Skeletal muscle cell (primary cell): ENCODE measurements around the gene PLOD3.
"Not testable (repeated sequence)": the region's sequence is repeated elsewhere in the genome, so short reads cannot be mapped to it uniquely, and the experiment has no call there.

ENCODE experiments used
- DNase-seq: peaks from one replicate; pipeline ENCODE4 v3.0.0-alpha.2; 2010; ENCODE audit warnings: low read depth
- H3K4me3 ChIP-seq: 2 replicates; pipeline ENCODE4 v1.5.1; 2011; ENCODE audit warnings: low read depth, mild to moderate bottlenecking, control low read depth, low read length, moderate library complexity

The PLOD3 gene

GRCh38 chr7:101216001-101216859 is 1.2 kb downstream of the PLOD3 start:
- DNase-seq, result no peak
- peak overlapping the region; percentile 96 for H3K4me3 ChIP-seq

DNA sequence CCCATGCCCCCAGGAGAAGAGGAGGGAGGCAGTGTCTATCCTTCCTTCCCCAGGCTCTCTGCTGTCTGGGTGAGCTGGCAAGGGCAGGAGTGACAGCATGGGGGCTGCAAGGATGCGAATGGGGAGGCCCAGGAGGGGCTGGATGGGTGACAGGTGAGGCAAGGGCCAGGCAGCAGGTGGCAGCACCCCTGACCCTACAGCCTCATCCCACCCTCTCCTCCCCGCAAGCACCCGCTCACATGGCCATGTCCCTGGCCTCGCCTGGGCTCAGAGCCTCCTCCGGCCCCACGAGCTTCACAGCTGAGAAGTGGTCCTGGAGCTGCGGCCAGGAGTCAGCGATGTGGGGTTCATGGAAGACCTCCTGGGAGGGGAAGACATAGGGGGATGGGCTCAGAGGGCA is 5.4 kb downstream of the PLOD3 start:
- DNase-seq, result no peak
- no peak overlapping the region for H3K4me3 ChIP-seq

DNA sequence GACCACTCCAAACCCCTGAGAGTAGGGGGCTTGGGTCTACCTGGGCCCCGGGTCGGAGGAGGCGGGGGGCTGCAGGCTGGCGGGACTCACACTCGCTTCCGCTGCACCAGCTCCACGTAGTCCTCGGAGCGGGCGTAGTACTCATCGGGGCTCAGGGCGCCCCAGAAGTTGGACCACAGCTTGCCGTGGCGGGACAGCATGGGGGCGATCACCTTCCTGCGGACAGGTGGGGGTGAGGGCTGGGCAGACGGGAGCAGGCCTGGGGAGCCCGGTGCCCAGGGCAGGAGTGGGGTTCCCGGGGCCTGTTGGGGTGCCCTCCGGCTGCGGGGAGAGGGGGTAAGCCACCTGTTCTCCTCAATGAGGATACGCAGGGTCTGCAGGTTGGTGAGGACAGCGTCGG is 5.9 kb downstream of the PLOD3 start:
- no peak for DNase-seq
- no peak overlapping the region for H3K4me3 ChIP-seq

GRCh38 chr7:101210143-101210542 is 7.2 kb downstream of the PLOD3 start:
- DNase-seq, result no peak
- H3K4me3 ChIP-seq, result no peak overlapping the region

DNA sequence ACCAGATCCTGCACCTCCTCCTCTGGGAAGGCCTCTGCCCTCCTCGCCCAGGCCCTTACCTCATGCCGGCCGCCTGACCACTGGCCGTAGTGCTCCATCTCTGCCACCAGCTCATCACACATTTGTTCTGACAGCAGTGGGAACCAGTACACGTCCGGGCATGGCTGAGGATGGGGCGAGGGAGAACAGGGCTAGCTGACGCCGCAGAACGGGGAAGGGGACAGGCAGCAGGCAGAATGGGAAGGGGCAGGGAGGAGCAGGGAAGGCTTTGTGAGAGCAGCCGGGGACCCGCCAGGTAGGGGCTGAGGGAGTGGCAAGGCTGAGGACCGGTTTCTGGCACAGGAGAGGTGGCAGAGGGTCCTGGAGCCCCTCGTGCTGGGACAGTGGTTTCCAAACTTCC is 8.6 kb downstream of the PLOD3 start:
- no peak overlapping the region for H3K4me3 ChIP-seq
- no peak for DNase-seq

- no peak for DNase-seq
- H3K4me3 ChIP-seq, result no peak overlapping the region
Observed at GRCh38 chr7:101207459-101207858, 9.9 kb downstream of the PLOD3 start.

DNA sequence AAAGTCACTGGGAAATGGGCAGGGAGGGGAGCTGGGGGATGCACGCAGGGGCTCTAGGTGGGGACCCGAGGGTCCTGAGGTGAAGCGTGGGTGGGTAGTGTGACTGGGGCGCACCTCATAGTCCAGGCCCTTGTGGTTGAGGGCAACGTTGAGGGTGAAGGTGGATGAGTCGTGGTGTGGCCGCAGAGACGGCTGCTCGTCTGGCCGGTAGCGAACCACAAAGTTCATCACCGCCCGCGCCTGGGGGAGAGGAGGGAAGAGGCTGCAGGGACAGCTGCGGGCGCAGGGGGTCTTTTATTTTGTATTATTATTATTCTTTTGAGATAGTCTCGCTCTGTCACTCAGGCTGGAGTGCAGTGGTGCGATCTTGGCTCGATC is 10.7 kb downstream of the PLOD3 start:
- DNase-seq, result no peak
- no peak overlapping the region for H3K4me3 ChIP-seq

DNA sequence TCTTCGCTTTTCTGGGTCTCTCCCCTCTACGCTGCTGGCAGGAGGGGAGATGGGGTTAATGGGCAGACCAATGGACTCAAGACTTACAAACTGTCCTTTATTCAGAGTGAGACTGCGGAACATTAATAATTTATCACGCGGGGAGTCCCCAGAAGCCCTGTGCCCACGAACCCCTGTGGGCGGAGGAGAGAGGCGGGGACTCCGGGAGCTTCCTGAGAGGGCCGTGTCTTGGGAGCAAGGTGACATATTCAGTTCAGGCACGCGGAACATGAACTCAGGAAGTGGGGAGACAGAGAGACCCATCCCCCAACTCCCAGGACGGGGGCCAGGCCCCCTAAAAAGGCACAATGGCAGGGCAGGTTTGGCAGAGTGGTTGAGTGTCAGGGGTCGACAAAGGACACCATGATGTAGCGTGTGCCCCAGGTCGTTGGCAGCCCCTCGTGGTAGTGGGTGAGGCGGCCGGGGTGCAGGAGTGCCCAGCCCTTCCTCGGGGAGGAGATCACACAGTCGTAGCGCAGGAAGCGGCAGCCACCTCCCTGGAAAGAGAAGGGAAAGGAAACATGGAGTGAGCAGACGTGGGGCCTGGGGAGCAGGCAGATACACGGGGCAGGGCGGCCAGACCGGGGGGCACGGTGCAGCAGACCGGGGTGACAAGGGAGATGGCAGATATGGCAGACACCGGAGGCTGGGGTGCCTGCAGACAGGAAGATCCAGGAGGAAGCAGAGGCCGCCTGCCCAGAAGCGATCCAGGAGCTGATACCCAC is 11.3 kb downstream of the PLOD3 start:
- H3K4me3 ChIP-seq, result no peak overlapping the region
- no peak for DNase-seq

GRCh38 chr7:101203740-101204738 is 13.3 kb downstream of the PLOD3 start:
- not testable (repeated sequence) for H3K4me3 ChIP-seq, DNase-seq

DNA sequence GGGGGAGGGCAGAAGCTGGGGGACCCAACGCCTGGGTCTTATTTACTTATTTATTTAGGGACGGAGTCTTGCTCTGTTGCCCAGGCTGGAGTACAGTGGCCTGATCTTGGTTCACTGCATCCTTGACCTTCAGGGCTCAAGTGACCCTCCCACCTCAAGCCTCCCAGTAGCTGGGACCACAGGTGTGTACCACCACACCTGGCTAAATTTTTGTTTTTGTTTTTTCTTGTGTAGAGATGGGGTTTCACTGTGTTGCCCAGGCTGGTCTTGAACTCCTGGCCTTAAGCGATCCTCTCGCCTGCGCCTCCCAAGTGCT is 14.8 kb downstream of the PLOD3 start:
- H3K4me3 ChIP-seq, result no peak overlapping the region
- no peak for DNase-seq

DNA sequence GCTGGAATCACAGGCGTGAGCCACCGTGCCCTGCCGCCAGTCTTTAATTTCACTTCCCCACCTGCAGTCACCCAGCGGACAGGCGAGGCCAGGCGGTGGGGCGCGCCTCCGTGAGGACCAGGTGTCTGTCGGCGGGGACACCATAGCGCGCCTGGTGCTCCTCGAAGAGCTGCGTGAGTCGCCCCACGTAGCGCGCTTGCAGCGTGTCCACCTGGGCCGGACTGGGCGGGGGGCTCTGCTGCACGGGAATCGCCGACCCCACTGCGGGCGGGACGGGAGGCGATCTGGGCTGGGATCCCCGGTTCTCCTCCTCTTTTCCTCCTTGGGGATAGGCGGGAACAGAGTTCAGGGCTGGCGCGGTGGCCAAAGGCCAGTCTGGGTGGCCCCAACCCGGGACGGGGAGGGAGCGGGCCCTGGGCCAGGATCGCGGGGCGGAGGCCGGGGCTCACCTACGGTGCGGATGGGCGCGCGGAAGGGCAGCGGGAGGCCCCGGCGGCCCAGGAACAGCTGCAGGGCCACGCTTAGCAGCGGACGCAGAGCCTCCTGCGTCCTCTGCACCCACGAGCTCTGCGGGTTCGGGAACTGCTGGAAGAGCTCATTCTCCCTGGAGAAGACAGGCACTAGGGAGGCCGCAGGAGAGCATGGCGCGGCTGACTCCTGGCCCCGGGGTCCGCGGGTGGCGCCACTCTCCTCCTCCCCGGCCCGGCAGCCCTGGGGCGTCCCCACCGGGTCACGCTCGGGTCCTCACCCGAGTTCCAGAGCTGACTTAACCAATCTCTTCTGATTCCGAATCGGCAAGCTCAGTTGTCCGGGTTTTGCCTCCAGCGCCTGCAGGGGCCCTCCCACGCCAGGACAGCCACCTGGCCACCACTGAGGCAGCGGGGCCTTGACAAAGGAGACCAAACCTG is 15.4 kb downstream of the PLOD3 start:
- H3K4me3 ChIP-seq, result peak overlapping the region; percentile 7
- no peak for DNase-seq

GRCh38 chr7:101200862-101201599 is 16.4 kb downstream of the PLOD3 start, which contains the start of gene MOGAT3:
Gene MOGAT3 (minus strand): TSS chr7:101201036. CDS start chr7:101200854, 182 bp downstream.
- peak within 1 kb of the TSS; percentile 7 for H3K4me3 ChIP-seq
- no peak for DNase-seq

- H3K4me3 ChIP-seq, result no peak overlapping the region
- DNase-seq, result no peak
Observed at GRCh38 chr7:101200504-101200861, 16.9 kb downstream of the PLOD3 start.

GRCh38 chr7:101199522-101199921 is 17.9 kb downstream of the PLOD3 start:
- DNase-seq, H3K4me3 ChIP-seq: not testable (repeated sequence)

- DNase-seq, result no peak
- H3K4me3 ChIP-seq, result no peak overlapping the region
Observed at GRCh38 chr7:101198476-101198875, 18.9 kb downstream of the PLOD3 start.

DNA sequence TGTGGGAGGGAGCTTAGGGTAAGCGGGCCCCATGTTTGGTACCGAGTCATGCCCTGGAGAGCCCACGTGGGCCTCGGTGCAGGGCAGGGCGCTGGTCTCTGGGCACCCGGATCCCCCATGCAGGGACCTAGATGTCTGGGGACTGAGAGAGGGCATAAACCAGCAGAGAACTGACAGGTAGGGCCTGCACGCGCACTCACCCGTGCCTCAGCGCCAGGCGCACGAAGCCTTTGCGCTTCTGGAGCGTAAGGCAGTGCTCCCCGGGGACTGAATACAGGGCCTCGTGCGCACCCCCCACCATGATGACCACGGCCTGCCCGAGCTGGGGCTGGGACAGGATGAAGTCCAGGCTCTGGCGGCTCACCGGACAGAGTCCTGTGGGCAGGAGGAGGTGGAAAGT is 19.4 kb downstream of the PLOD3 start:
- no peak overlapping the region for H3K4me3 ChIP-seq
- no peak for DNase-seq

DNA sequence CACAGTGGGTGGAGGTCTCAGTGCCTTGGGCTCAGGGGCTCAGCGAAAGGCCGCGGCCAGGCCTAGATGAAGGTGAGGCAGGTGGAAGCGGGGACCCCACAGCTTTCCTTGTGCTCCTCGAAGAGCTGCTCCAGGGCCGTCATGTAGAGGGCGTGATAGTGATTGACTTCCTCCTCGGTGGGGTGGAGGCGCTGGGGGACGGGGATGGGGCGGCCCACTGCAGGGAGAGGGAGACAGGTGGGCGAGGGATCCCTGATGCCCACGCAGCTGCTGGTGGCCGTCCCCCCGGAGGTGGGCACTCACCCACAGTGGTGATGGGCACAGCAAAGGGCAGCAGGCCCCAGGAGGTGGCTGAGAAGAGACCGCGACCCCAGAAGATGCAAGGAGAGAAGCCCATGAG is 21.5 kb downstream of the PLOD3 start:
- H3K4me3 ChIP-seq, result no peak overlapping the region
- no peak for DNase-seq

DNA sequence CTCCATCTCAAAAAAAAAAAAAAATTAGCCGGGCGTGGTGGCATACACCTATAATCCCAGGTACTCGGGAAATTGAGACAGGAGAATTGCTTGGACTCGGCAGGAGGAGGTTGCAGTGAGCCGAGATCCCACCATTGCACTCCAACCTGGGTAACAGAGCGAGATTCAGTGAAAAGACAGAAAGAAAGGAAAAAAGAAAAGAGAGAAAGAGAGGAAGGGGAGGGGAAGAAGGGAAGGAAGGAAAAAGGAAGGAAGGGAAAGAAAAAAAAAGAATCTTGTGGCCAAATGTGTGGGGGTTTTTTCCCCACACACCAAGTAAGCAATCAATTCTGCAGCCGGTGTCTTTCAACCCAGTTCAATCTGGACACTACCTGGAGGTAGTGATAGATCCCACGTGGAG is 28.3 kb downstream of the PLOD3 start:
- no peak overlapping the region for H3K4me3 ChIP-seq
- no peak for DNase-seq
